HepG2 (cell line): ENCODE measurements around the gene DPF1.

Source experiments
- CEBPZ ChIP-seq: IDR thresholded peaks from 2 replicates; pipeline ENCODE4 v1.6.1; 2012; ENCODE audit warnings: low read length, improper control_type of control experiment
- EP300 ChIP-seq, 3 experiments: sonication (generic) in 1 of 3; formaldehyde crosslinking in 1 of 3; IDR thresholded peaks; 2 replicates each; pipeline versions ENCODE4 v1.5.1 to v1.6.1; 2011 to 2020; ENCODE audit warnings: low read depth in 2 of 3, low read length in 2 of 3, borderline replicate concordance in 1 of 3, improper control_type of control experiment in 1 of 3, mild to moderate bottlenecking in 1 of 3, missing genetic modification reagents in 1 of 3, moderate library complexity in 1 of 3
- NFE2L1 ChIP-seq: sonication (generic); formaldehyde crosslinking; IDR thresholded peaks from 2 replicates; pipeline ENCODE4 v1.4.0; 2020; ENCODE audit warnings: missing genetic modification reagents, mild to moderate bottlenecking, borderline replicate concordance
- ZBTB21 ChIP-seq: sonication (generic); formaldehyde crosslinking; IDR thresholded peaks from 2 replicates; pipeline ENCODE4 v1.4.0; 2020; ENCODE audit warnings: missing genetic modification reagents

GRCh38 chr19:38211766-38212165 lies 12.3 kb downstream of the DPF1 start:
- TF ChIP-seq NFE2L1 (CRISPR knock-in tag) (no peak), EP300 (IDR thresholded peaks at IDR 0.05; ENCODE audit: low read depth in 2 of 2, low read length in 2 of 2) (no peak), EP300 (CRISPR knock-in tag; IDR thresholded peaks at IDR 0.05; ENCODE audit: borderline replicate concordance) (no peak), ZBTB21 (CRISPR knock-in tag) (no peak), CEBPZ (no peak)
